Stimulated activated CD8-positive, alpha-beta memory T cell treated with anti-CD3 and anti-CD28 coated beads, Interleukin-15, amount 100 ng/mL, for 48 hours (primary cell): Measurements from ENCODE around the gene DPP4.
"Not testable (repeated sequence)": the region's sequence is repeated elsewhere in the genome, so short reads cannot be mapped to it uniquely, and the experiment has no call there.

Experiments
- DNase-seq, 2 donors: peaks; one replicate each; pipeline ENCODE4 v3.0.0-alpha.2; 2020; ENCODE audit warnings: low read depth in 2 of 2

Gene DPP4

DNA sequence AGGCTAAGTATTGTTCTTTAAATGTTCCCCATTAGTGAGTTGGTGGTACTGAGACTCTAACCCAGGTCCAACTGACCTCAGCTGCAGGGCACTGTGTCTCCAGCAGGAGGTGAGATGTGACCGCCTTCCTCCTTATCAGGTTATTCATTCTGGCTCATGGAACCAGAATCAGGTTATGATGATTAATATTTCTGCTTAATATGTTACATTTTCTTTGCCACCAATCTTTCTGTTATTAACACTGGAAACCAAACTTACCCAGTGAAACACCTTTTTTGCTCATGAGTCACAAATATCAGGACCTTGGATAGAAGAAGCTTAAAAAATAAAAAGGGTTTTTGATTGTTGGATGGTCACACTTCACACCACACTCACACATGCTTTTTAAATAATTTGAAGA lies 85.4 kb downstream of the DPP4 start:
- no peak for DNase-seq

DNA sequence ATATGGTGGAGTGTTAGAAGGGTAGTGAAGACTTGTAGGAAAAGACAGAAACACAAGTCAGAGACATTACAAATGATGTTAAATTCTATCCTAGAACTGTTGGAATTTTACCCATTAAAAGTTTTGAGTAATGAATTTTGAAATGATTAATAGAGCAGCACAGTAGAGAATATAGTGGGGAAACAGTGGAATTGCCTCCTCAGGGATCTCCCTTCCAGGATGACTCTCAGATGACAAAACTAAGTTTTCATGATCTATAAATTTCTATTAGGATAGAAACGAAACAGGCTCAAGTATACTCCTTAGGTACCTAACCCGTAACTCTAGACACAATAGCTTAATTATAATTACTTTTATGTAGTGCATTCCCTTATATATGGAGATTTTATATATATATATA lies 86.7 kb downstream of the DPP4 start:
- DNase-seq: no peak

DNA sequence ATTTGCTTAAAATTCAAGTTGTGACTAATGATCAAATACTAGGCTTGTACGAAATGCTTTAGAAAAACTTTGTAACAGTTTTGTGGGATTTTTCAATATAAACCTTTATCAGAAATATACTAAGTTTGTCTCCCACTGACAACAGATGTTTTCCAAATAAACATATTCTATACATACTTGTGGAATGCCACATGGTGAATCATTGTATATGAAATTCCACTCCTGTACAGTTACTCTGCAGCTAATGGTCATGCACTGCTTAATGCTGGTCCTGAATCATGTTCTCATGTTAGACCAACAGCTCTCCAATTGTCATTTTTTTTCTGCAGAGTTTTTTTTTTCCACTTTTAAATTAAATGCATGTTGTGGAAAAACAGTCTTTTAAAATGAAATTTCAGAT lies 90.1 kb downstream of the DPP4 start:
- DNase-seq: no peak

DNA sequence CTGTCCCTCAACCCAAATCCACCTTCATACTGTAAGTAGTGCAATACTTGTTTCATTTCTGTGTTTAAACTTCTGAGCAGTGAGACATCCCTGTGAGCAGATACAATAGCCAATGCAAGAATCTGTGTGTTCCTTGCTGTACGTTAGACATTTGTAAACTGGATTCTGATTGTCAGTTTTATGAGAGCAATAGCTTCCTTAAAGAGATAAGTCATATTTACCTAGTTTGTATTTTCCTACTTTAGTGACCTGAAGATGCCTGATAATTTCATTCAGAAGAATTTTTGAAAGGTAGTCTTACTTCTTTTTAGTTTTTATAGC lies 90.7 kb downstream of the DPP4 start:
- no peak for DNase-seq

DNA sequence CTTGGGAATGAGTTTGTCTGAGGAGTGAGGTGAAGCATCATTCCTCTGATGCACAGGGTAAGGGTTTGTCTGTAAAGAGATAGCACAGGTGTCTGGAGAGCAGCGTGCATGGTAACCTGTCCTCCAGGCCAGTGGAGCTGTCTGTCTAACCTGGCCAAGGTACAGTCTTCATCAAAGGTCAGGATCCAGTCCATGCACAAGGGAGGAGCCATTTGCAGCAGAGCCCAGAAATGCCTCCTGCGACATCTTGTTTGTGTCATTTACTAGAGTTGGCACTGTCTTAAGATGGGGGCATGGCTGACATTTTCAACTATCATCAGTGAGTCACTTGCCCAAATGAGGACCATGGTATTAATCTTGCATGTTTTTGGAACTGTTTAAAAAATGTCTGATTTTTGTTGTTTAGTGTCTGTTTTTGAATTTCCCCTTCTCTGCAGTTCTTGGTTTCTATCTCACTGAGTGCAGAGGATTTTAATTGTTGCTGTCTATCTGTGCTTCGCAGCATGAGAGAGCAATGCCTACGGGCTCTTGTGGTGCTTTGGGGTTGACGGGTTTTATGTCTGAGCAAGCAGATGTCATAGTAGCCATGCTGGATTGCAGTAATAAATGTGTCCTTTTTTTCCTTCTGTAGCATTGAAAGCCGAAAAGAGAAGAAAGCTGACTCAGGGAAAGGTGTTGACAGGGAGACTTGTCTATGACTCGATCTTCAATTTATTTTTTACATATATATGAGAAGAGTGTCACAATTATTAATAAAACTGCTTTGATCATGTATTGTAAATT lies 91.3 kb downstream of the DPP4 start:
- no peak for DNase-seq

DNA sequence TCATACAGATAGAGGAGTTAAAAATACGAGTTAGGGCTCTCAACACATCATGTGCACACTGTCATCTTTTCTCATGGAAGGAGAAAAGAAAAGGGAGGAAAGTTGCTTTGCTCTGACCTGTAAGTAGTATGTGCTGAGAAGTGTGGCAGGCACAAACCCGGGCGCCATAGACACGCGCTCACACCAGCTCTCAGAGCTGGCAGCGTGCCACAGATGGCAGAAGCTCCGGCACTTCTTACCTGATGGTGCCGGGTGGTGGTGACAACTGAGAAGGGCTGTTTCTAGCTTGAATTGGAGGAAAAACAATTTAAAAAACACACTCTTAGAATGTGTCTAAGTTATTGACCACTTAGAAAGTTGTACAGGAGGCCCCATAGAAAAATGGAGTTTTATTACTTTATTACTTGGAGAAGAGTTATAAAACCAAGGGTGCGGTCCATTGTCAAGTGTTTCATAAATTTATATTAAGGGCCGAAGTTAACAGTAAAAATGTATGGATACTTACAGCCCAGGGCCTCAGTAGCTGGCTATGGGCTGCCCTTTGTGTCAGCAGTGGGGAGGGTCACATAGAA lies 92.2 kb downstream of the DPP4 start:
- no peak for DNase-seq

DNA sequence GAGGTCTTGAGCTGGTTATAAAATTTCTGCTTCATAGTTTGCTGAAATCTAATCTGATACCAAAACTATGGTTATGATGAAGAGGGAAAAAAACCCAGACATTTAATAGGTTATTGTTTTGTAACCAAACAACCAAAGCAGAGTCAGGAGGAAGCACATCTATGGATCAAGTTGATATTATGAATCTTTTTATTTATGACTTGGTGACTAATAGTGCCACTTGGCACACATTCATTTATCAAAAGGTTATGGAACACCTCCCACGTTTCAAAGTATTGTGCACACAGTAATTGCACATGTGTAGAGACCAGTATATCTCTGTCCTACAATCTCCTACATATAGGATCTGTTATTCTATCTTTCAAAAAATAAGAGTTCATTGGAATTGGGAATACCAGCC lies 93.0 kb downstream of the DPP4 start:
- DNase-seq: no peak

DNA sequence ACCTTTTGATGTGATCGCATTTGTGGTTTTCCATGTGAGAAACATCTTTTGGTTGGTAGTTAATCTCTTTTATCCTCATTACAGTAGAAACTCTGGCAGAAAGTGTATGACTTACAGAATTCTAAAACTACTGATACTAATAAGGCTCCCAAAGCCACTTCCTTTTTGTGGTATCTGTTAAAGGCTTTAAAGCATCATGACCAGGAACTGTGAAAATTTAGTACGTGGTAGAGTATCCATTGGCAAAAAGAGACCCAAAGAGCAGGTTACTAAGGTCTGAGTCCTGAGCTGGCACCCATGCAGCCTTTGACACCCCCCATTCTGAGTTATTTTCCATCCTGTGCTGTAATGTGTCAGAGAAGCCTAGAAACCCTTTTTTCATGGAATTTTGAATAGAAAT lies 94.5 kb downstream of the DPP4 start:
- no peak for DNase-seq

DNA sequence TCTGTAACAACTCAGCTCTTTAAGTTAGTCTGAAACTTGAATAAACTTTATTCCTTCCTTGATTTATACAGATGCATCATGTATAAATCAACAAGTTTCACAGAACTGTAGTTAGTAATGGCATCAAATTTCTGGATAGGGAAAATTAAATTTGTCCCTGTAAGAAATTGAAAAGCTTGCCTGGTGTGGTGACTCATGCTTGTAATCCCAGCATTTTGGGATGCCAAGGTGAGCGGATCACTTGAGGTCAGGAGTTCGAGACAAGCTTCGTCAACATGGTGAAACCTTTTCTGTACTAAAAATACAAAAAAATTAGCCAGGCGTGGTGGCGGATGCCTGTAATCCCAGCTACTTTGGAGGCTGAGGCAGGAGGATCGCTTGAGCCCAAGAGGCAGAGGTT lies 96.1 kb downstream of the DPP4 start:
- not testable (repeated sequence) for DNase-seq

DNA sequence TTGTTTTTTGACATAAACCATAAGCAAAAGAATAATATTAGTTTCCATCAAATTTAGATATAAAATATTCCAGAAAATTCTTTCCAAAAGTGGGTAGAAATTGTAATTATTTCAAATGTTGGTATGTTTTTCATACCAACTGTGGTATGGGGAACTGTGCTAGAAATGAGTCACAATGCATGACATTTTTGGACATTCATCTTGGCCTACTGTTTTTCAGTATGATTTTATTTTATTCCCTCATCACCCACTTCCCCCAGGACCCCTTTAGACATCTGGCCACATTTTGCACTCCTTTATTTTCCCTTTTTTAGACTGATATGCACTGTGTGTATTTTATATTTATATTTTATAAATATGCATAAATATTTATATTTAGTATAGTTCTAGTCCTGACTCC lies 97.1 kb downstream of the DPP4 start:
- DNase-seq: no peak

DNA sequence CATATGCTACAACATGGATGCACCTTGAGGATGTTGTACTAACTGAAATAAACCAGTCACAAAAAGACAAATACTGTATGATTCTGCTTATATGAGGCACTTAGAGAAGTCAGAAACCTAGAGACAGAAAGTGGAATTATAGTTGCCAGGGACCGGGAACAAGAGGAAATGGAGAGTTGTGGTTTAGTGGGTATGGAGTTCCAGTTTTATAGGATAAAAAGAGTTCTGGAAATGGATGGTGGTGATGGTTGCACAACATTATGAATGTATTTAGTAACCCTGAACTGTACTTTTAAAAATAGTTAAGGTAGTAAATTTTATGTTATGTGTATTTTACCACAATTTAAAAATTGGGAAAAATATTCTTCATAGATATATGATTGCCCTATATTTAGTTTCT lies 97.7 kb downstream of the DPP4 start:
- no peak for DNase-seq

DNA sequence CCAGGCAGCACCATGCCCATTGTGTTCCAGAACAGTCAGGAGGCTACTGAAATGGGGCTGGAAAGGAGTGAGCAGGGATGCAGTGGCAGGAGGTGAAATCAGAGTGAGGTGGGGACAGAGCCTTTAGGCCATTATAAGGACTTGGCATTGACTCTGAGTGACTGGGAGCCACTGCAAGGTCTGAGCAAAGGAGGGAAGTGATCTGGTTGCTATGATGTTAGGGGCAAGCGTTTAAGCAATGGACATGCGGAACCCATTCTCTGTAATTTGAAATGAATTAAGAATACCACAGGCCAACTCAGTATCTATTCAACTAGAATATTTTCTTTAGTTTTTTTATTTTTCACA lies 98.2 kb downstream of the DPP4 start:
- DNase-seq: no peak

DNA sequence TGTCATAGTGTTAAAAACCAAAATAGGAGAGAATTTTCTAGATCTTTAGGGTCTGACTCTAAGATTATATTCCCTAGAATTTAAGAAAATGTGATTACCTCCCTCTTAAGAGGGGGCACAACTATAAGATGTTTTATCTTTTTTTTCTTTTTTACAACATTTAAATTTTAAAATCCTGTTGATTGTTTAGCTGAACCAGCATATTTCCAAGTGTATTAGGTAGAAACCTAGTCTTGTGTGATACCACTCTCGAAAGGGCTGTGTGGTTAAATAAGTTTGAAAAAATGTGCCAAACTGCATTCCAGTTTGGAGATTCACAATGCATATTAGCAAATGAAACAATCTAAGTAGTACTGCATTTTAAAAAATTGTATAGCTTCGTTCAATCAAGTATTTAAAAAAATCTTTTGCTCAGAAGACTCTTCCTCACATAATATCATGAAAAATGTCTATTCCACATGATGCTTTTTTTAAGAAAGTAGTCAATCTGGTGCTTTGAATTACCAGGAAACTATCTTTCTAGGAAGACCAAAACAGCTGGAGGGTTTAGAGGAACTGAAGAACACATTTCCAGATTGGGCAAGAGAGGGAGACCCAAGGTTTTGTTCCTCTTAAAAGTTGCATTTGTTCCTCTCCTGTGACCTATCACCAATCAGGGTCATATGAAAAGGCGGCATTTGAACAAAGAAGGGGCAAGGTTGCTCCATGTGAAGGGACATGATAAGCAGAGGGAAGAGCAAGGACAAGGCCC lies 98.8 kb downstream of the DPP4 start:
- no peak for DNase-seq

DNA sequence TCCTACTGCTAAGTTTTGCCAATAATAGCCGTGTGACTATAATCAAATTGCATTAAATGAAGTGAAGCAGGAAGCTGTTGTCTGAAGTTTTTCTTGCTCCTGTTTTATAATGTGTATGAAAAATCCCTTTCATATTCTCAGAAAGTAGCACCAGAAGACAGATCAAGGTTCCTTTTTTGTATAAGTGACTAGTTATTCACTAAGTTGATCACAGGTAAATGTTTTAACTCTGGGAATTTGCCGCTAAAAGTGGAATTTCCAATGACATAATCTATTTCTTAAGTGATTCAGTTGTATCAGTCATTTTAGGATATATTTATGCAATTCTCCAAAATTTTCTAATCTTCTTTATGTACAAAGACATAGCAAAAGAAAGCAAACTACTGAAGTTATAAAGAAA lies 99.6 kb downstream of the DPP4 start:
- DNase-seq: no peak

DNA sequence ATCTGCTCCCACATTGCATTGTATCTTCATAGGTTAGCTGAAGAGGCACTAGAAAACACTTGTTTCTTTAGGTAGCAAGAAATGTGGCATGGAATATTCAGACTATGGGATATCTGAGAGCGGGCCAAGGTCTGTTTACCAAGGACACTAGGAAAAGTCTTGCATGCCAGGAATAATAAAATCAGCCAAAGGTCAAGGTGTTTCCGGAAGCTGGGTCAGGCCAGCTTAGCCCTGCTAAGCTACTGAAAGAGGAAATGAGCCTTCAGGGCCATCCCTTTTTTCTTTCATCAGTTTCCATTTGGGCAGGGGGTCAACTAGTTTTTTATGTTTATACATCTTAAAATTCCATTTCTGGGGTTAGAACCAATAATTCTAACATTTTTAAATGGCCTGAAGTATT lies 101.1 kb downstream of the DPP4 start:
- DNase-seq: no peak

DNA sequence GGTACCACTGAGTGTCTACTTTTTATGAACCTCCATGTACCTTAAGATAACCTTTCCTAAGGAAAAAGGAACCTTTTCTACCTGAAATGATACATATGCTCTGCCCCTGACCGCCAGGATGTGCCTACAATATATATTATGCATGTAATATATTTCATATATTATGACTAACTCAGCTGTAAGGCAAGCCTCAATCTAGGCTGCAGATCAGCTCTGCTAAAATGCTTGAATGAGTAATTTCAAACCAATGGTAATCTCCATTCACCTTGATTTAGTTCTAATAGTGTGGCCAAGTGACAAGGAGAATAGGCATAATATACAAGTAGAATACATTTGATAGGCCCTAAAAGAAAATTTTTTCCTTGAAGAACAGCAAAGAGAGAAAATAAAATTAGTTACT lies 101.8 kb downstream of the DPP4 start:
- DNase-seq: no peak

DNA sequence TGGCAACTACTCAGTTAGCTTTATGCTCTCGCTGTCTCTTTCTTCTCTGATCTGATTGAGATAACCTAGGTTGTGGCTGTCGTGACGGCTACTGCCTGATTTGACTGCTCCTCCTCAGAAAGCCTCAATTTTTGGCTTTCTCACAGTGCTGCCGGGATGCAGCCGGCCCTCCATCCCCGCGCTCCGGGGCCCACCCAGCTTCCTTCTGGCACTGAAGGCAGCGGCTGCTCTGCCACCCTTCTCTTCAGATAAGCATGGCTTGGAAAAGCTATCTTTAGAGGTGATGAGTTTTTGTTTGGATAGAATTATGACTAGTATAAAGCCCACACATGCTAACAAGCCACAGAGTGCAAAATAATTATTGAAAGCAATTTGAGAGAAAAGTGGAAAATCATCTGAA lies 102.5 kb downstream of the DPP4 start:
- DNase-seq: no peak

DNA sequence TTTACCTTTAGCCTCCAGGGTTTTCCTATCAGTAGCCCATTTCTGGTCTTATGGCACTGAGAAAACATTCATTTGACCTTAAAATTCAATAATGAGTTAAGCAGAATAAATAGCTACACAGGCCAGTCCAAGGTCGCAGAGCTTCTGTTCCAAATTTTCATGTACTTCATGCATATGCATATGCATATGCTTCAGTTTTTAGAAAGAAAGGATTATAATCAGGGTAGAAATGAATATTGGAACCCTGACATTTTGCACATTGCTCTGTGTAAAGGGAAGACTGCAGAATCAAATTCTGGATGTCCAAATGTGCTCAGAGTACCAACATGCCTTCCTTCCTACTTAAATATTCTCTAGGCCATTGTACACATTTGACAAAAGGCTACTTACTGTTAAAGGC lies 104.9 kb downstream of the DPP4 start:
- no peak for DNase-seq

DNA sequence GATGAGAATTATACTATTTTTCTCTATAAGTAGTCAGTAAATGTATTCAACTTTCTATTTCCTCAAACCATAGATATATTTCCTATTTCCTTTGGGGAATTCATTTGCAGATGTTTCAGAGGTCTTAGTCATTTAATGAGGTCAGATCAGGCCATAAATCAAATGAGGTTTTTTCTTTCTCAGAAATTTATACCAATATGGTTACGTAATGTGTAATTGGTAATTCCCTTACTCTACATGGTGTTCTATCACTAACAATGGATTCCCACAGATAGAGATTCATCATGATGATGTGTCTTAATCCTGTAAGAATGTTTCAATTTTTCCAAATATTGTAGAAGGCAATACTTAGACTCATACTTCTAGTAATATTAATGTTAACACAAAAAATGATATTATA lies 108.0 kb downstream of the DPP4 start:
- DNase-seq: no peak

DNA sequence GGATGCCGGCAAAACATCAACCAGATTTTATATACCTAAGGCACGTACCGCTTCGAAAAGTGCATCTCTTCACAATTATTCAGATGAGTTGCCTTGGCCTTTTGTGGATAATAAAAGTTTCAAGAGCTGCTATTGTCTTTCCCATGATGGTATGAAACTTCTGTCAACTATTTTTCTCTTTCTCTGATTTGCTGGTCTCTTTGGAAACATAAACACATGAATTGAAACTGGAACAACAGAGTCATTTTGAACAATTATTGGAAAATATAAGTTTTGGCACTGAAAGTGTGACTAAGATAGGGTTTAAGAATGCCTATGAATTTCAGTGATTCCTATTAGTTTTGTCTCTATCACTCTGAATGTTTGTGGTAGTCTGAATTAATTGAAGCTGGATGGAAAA lies 109.9 kb downstream of the DPP4 start:
- DNase-seq: no peak

DNA sequence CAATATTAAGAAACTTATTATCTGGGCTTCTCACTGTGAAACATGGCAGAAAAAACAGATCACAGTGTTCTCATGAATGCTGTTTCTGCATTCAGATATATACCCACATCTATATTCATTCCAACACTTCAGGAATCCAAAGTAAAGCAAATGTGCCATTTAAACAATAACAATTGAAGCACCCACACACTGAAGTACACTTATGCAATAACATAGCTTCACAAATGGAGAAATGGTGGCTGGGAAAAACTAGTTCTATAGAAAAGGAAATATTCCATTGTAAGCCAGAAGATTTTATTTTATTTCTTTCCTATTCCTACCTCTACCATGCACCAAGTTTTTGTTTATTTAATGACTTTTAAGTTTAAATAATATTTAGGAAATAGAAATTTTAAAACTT lies 111.9 kb downstream of the DPP4 start:
- no peak for DNase-seq

DNA sequence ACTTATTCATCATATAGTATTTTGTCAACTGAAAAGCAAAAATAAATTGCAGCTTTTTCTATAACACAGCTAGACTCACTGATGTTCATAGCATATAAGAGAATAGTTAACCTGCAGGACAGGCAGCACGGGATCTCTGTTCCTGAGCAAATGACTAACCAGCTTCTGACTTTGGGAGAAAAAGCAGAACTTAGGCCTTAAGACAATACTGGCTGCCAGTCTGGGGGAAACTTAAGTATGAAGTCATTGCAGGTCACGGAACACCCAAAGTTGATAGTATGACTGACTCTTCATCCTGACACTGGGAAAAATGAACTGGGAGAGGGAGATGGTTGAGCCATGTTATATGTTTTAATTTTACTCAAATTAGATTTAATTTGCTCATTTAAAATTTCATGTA lies 113.0 kb downstream of the DPP4 start:
- no peak for DNase-seq

DNA sequence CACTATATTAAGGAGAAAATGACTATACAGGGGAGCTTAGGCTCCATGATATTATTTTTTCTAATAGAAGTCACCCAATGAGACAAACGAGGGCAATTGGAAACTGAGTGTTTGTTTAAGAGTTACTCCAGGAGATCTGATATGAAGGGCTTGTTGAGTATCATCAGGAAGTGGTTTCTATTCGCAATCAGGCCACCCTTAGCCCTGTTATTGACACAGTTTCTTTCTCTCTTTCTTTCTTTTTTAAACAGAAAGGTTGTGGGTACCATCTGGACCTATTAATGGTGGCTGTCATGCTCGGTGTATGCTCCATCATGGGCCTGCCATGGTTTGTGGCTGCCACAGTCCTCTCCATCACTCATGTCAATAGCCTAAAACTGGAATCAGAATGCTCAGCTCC lies 117.3 kb downstream of the DPP4 start:
- no peak for DNase-seq

DNA sequence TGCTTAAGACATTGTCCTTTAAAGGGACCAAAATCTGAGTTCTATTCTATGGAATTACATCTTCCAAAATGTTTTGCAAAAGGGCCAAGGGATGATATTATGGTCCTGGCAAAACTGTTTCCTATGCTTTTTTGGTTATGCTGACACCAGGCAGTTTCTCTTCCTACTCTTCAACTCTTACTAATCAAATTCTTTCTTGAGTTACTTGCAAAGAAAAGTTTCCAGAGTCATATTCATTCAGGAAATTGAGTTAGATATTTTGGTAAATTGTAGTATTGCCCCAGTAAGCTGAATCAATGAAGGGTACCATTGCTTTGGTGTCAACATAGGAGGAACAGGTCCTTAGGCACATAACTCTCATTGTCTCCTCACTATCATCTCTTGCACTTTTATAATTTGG lies 118.8 kb downstream of the DPP4 start:
- no peak for DNase-seq
